Measurements from ENCODE around the gene MSL2.

Gene MSL2

GRCh38 chr3:136189043-136189442 is 7.1 kb downstream of the MSL2 start:
- Histone ChIP-seq H3K27ac (no peak overlapping the region), H2AFZ (ENCODE audit: low read depth) (no peak overlapping the region), H3K27me3 (ENCODE audit: insufficient read depth, low read depth) (no peaks in the 10 kb centered on the region), H3K4me2 (no peak overlapping the region), H3K9ac (no peak overlapping the region), H3K4me1 (ENCODE audit: low read depth, poor library complexity, severe bottlenecking) (peaks cover 73% of the 10 kb centered on the region), H3K4me3 (IDR thresholded peaks at IDR 0.05; ENCODE audit: insufficient read depth, low read depth, low read length) (no peak overlapping the region), H3K36me3 (ENCODE audit: insufficient read depth) (no peaks in the 10 kb centered on the region; the same call in 1 of the 2 replicates), H3K79me2 (ENCODE audit: insufficient read depth, low read depth) (peaks cover 100% of the 10 kb centered on the region), H4K20me1 (ENCODE audit: insufficient read depth) (peaks cover 93% of the 10 kb centered on the region)
- TF ChIP-seq CTCF (conservative IDR thresholded peaks at IDR 0.05; ENCODE audit: low read depth, low read length), result no peak

GRCh38 chr3:136187868-136188267 is 8.3 kb downstream of the MSL2 start:
- no peaks in the 10 kb centered on the region for H3K36me3 ChIP-seq (ENCODE audit: insufficient read depth)
- peaks cover 93% of the 10 kb centered on the region for H4K20me1 ChIP-seq (ENCODE audit: insufficient read depth)
- H3K4me2 ChIP-seq, result peak overlapping the region; percentile 17; the same call in 1 of the 2 replicates

GRCh38 chr3:136186846-136187245 is 9.3 kb downstream of the MSL2 start:
- Histone ChIP-seq H2AFZ (ENCODE audit: low read depth) (no peak overlapping the region), H3K9ac (no peak overlapping the region), H3K36me3 (ENCODE audit: insufficient read depth) (no peaks in the 10 kb centered on the region), H3K27me3 (ENCODE audit: insufficient read depth, low read depth) (no peaks in the 10 kb centered on the region), H3K27ac (no peak overlapping the region; the same call in 1 of the 2 replicates), H3K79me2 (ENCODE audit: insufficient read depth, low read depth) (peaks cover 100% of the 10 kb centered on the region), H3K4me1 (ENCODE audit: low read depth, poor library complexity, severe bottlenecking) (peaks cover 89% of the 10 kb centered on the region), H3K4me3 (IDR thresholded peaks at IDR 0.05; ENCODE audit: insufficient read depth, low read depth, low read length) (no peak overlapping the region), H3K4me2 (no peak overlapping the region; the same call in 1 of the 2 replicates), H4K20me1 (ENCODE audit: insufficient read depth) (peaks cover 92% of the 10 kb centered on the region)
- TF ChIP-seq CTCF (conservative IDR thresholded peaks at IDR 0.05; ENCODE audit: low read depth, low read length), result no peak

More at GRCh38 chr3:136187868-136188267, 8.3 kb downstream of the MSL2 start:
- Histone ChIP-seq H3K9ac (no peak overlapping the region), H3K4me1 (ENCODE audit: low read depth, poor library complexity, severe bottlenecking) (peaks cover 84% of the 10 kb centered on the region), H3K27me3 (ENCODE audit: insufficient read depth, low read depth) (no peaks in the 10 kb centered on the region), H3K27ac (no peak overlapping the region), H3K4me3 (IDR thresholded peaks at IDR 0.05; ENCODE audit: insufficient read depth, low read depth, low read length) (no peak overlapping the region), H3K79me2 (ENCODE audit: insufficient read depth, low read depth) (peaks cover 100% of the 10 kb centered on the region), H2AFZ (ENCODE audit: low read depth) (no peak overlapping the region)
- no peak for TF ChIP-seq CTCF (conservative IDR thresholded peaks at IDR 0.05; ENCODE audit: low read depth, low read length)

GRCh38 chr3:136186344-136186743 is 9.8 kb downstream of the MSL2 start:
- H3K36me3 ChIP-seq (ENCODE audit: insufficient read depth), result no peaks in the 10 kb centered on the region
- no peak for TF ChIP-seq CTCF (conservative IDR thresholded peaks at IDR 0.05; ENCODE audit: low read depth, low read length)
- H3K4me1 ChIP-seq (ENCODE audit: low read depth, poor library complexity, severe bottlenecking), result peaks cover 86% of the 10 kb centered on the region
- H4K20me1 ChIP-seq (ENCODE audit: insufficient read depth), result peaks cover 91% of the 10 kb centered on the region
- no peak overlapping the region for H3K9ac ChIP-seq
- no peak overlapping the region for H2AFZ ChIP-seq (ENCODE audit: low read depth)
- H3K27ac ChIP-seq, result no peak overlapping the region; the same call in 1 of the 2 replicates
- peaks cover 100% of the 10 kb centered on the region for H3K79me2 ChIP-seq (ENCODE audit: insufficient read depth, low read depth)
- no peak overlapping the region for H3K4me3 ChIP-seq (IDR thresholded peaks at IDR 0.05; ENCODE audit: insufficient read depth, low read depth, low read length)
- H3K4me2 ChIP-seq, result no peak overlapping the region; the same call in 1 of the 2 replicates
- H3K27me3 ChIP-seq (ENCODE audit: insufficient read depth, low read depth), result no peaks in the 10 kb centered on the region
